HCT116 (cell line): Measurements from ENCODE around the gene ADGRL3. TPM values are rescaled to one million over a fixed set of nuclear protein-coding genes. Genes with fewer than 3 reads are reported as not detected.

Source experiments
- ATAC-seq: fragments of 200-7000 bp; cut with Tn5 transposase; 2 replicates; pipeline ENCODE4 v1.9.1; 2020; ENCODE audit warnings: mild to moderate bottlenecking, moderate library complexity
- BruUV-seq: library from RNA; stranded (reverse); fragments of 400-500 nt; replicated peaks from 2 replicates; lab custom pipeline; 2021; lab: Mats Ljungman, UMichigan
- CTCF ChIA-PET: fragments of 300-600 bp; sonication (Branson Sonifier 250); formaldehyde crosslinking; loops from one replicate; lab custom pipeline; 2021; ENCODE audit warnings: antibody characterized with exemption; lab: Charles Lee
- POLR2A ChIA-PET: fragments of 300-600, 350-600 bp; sonication (Branson Sonifier 250); formaldehyde crosslinking; loops from one replicate; lab custom pipeline; 2021; ENCODE audit warnings: antibody characterized with exemption; lab: Charles Lee
- RAD21 ChIA-PET, 2 experiments: fragments of 300-600 bp; sonication (Branson Sonifier 250); formaldehyde crosslinking; loops; one replicate each; lab custom pipeline; 2023; ENCODE audit warnings: low total read pairs in 2 of 2; ENCODE audit not compliant: uncharacterized antibody in 2 of 2, unreplicated experiment in 2 of 2, low non-redundant PET in 1 of 2; lab: Charles Lee
- DNase-seq: peaks from one replicate; pipeline ENCODE4 v3.0.0-alpha.2; 2010; ENCODE audit warnings: low read depth, low spot score
- H2AFZ ChIP-seq: fragments of 200-600 bp; shearing (Covaris generic), sonication (generic); 2 replicates; pipeline ENCODE4 v1.6.1; 2017; ENCODE audit warnings: low read depth, mixed run types, mixed read lengths, antibody characterized with exemption, low read length; ENCODE audit not compliant: poor library complexity, severe bottlenecking
- H3K27ac ChIP-seq: 2 replicates; pipeline ENCODE4 v1.5.1; 2012; ENCODE audit warnings: low read depth, low read length
- H3K27me3 ChIP-seq: fragments of 200-600 bp; sonication (generic); 2 replicates; pipeline ENCODE4 v1.6.1; 2016; ENCODE audit warnings: mixed run types, low read length, mixed read lengths; ENCODE audit not compliant: insufficient read depth
- H3K36me3 ChIP-seq, 2 experiments: fragments of 200-500 bp in 1 of 2; fragments of 200-600 bp in 1 of 2; sonication (Bioruptor generic) in 1 of 2; sonication (generic) in 1 of 2; 2 replicates each; pipeline versions ENCODE4 v1.5.1 to v1.6.1; 2014 to 2016; ENCODE audit warnings: low read length in 2 of 2, inconsistent platforms in 1 of 2, mixed read lengths in 1 of 2, mixed run types in 1 of 2; ENCODE audit not compliant: insufficient read depth in 2 of 2, control insufficient read depth in 1 of 2
- H3K4me1 ChIP-seq, 2 experiments: fragments of 200-600 bp in 1 of 2; sonication (generic) in 1 of 2; 2 replicates each; pipeline versions ENCODE4 v1.5.1 to v1.6.1; 2012 to 2017; ENCODE audit warnings: low read length in 2 of 2, inconsistent platforms in 1 of 2, mild to moderate bottlenecking in 1 of 2, mixed read lengths in 1 of 2, mixed run types in 1 of 2, moderate library complexity in 1 of 2; ENCODE audit not compliant: insufficient read depth in 2 of 2, control insufficient read depth in 1 of 2
- H3K4me2 ChIP-seq: fragments of 200-600 bp; sonication (generic); 2 replicates; pipeline ENCODE4 v1.6.1; 2017; ENCODE audit warnings: mixed run types, low read length, mixed read lengths
- H3K4me3 ChIP-seq, 2 experiments: fragments of 200-600 bp in 1 of 2; sonication (generic) in 1 of 2; replicated peaks in 1 of 2; 2 replicates each; pipeline ENCODE4 v1.5.1; 2011 to 2016; ENCODE audit warnings: low read length in 2 of 2, control low read depth in 1 of 2, low read depth in 1 of 2, mild to moderate bottlenecking in 1 of 2, mixed read lengths in 1 of 2, mixed run types in 1 of 2
- H3K79me2 ChIP-seq: fragments of 200-600 bp; sonication (generic); 2 replicates; pipeline ENCODE4 v1.6.1; 2017; ENCODE audit warnings: mild to moderate bottlenecking, mixed run types, low read length, moderate library complexity, mixed read lengths; ENCODE audit not compliant: insufficient read depth
- H3K9ac ChIP-seq: fragments of 200-600 bp; sonication (generic); 2 replicates; pipeline ENCODE4 v1.6.1; 2016; ENCODE audit warnings: low read length, mixed read lengths
- H3K9me2 ChIP-seq: fragments of 200-600 bp; sonication (generic), shearing (Covaris generic); 2 replicates; pipeline ENCODE4 v1.6.1; 2017; ENCODE audit warnings: mixed run types, mild to moderate bottlenecking, moderate library complexity; ENCODE audit not compliant: insufficient read depth
- H3K9me3 ChIP-seq, 2 experiments: fragments of 200-500 bp in 1 of 2; fragments of 200-600 bp in 1 of 2; sonication (Bioruptor generic) in 1 of 2; sonication (generic) in 1 of 2; 2 replicates each; pipeline ENCODE4 v1.6.1; 2014 to 2017; ENCODE audit warnings: low read length in 2 of 2, mixed read lengths in 2 of 2, inconsistent platforms in 1 of 2, low read depth in 1 of 2, mild to moderate bottlenecking in 1 of 2, mixed run types in 1 of 2, moderate library complexity in 1 of 2; ENCODE audit not compliant: control insufficient read depth in 1 of 2, insufficient read depth in 1 of 2
- H4K20me1 ChIP-seq: fragments of 200-600 bp; sonication (generic), shearing (Covaris generic); 2 replicates; pipeline ENCODE4 v1.6.1; 2017; ENCODE audit warnings: mixed run types, mild to moderate bottlenecking, moderate library complexity; ENCODE audit not compliant: insufficient read depth
- CBX3 ChIP-seq: IDR thresholded peaks from 2 replicates; pipeline ENCODE4 v1.6.1; 2012; ENCODE audit warnings: low read depth
- EGR1 ChIP-seq: IDR thresholded peaks from 2 replicates; pipeline ENCODE4 v1.6.1; 2012; ENCODE audit warnings: low read depth
- ELF1 ChIP-seq: IDR thresholded peaks from 2 replicates; pipeline ENCODE4 v1.6.1; 2012; ENCODE audit warnings: low read depth, borderline replicate concordance
- EZH2phosphoT487 ChIP-seq: fragments of 200-600 bp; IDR thresholded peaks from 2 replicates; pipeline ENCODE4 v1.6.1; 2018; ENCODE audit warnings: antibody characterized with exemption, borderline replicate concordance
- FOSL1 ChIP-seq: IDR thresholded peaks from 2 replicates; pipeline ENCODE4 v1.6.1; 2012; ENCODE audit warnings: low read depth
- SIN3A ChIP-seq: IDR thresholded peaks from 2 replicates; pipeline ENCODE4 v1.6.1; 2012; ENCODE audit warnings: low read depth
- SP1 ChIP-seq: IDR thresholded peaks from 2 replicates; pipeline ENCODE4 v1.6.1; 2012; ENCODE audit warnings: low read depth
- TCF7L2 ChIP-seq: IDR thresholded peaks from 2 replicates; pipeline ENCODE4 v1.7.0; 2011; ENCODE audit warnings: borderline replicate concordance, inconsistent platforms; ENCODE audit not compliant: insufficient read depth, insufficient read length; ENCODE audit errors: extremely low read depth
- YY1 ChIP-seq: IDR thresholded peaks from 2 replicates; pipeline ENCODE4 v1.6.1; 2011; ENCODE audit warnings: low read length, low read depth, moderate library complexity, mild to moderate bottlenecking; ENCODE audit not compliant: insufficient replicate concordance; ENCODE audit errors: extremely low read depth
- ZFX ChIP-seq: fragments of 450-650 bp; IDR thresholded peaks from 2 replicates; pipeline ENCODE4 v1.6.1; 2017
- intact Hi-C: fragments of 100-400 bp; cut with micrococcal nuclease; formaldehyde crosslinking; loops from 2 replicates; pipeline ENCODE4 v1.10.0; 2022
- total RNA-seq: library from RNA; stranded (reverse); gene quantifications from one replicate; pipeline ENCODE4 v1.2.1, GENCODE V29; 2021; ENCODE audit not compliant: unreplicated experiment
- TF ChIP-seq, protein P1 (sequence below): IDR thresholded peaks from 2 replicates; pipeline ENCODE4 v1.6.1; 2011; ENCODE audit warnings: mild to moderate bottlenecking, low read length, moderate library complexity; ENCODE audit not compliant: insufficient replicate concordance; ENCODE audit errors: extremely low read depth
- TF ChIP-seq, protein P2 (sequence below): IDR thresholded peaks from 2 replicates; pipeline ENCODE4 v1.6.1; 2012

Gene ADGRL3
- total RNA-seq, 1 experiment from 2014 or later = not detected

DNA sequence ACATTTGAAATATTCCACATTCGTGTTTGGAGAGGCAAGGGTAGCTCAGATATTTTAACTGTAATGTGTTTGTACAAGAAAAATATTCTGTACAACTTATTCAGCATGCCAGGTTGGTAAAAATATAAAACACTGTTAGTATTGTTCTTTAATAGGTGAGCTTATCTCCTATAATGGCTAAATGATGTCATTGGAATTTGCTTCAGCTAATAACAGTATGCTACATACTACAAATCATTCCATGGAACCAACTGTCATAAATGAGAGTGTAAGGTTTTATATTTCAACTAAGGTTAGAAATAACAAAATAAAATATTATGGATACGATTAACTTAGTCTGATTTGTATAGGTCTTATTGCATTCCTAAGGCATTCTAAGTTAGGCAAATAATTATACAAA, 206.6 kb downstream of the ADGRL3 start:
- no peaks in the 10 kb centered on the region for H3K9me2 ChIP-seq
- no peak overlapping the region for H3K9ac ChIP-seq
- TF ChIP-seq ELF1 = no peak
- no peak for TF ChIP-seq EZH2phosphoT487
- TF ChIP-seq YY1 = no peak
- no peak for TF ChIP-seq EGR1
- TF ChIP-seq ZFX = no peak
- TF ChIP-seq, protein P1, sequence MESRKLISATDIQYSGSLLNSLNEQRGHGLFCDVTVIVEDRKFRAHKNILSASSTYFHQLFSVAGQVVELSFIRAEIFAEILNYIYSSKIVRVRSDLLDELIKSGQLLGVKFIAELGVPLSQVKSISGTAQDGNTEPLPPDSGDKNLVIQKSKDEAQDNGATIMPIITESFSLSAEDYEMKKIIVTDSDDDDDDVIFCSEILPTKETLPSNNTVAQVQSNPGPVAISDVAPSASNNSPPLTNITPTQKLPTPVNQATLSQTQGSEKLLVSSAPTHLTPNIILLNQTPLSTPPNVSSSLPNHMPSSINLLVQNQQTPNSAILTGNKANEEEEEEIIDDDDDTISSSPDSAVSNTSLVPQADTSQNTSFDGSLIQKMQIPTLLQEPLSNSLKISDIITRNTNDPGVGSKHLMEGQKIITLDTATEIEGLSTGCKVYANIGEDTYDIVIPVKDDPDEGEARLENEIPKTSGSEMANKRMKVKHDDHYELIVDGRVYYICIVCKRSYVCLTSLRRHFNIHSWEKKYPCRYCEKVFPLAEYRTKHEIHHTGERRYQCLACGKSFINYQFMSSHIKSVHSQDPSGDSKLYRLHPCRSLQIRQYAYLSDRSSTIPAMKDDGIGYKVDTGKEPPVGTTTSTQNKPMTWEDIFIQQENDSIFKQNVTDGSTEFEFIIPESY = no peak
- no peak for TF ChIP-seq TCF7L2
- TF ChIP-seq, protein P2, sequence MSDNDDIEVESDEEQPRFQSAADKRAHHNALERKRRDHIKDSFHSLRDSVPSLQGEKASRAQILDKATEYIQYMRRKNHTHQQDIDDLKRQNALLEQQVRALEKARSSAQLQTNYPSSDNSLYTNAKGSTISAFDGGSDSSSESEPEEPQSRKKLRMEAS = no peak
- TF ChIP-seq FOSL1 = no peak
- TF ChIP-seq SIN3A = no peak
- TF ChIP-seq CBX3 = no peak
- TF ChIP-seq SP1 = no peak
- ChIA-PET CTCF (no interaction called here), POLR2A (no interaction called here), RAD21 (no interaction called here)
- H3K27ac ChIP-seq = no peak overlapping the region
- H2AFZ ChIP-seq = no peak overlapping the region
- no peak overlapping the region for H3K4me2 ChIP-seq
- no peak for ATAC-seq
- H3K79me2 ChIP-seq = no peaks in the 10 kb centered on the region
- no peaks in the 10 kb centered on the region for H3K36me3 ChIP-seq
- no TSS peak for BruUV-seq
- no peaks in the 10 kb centered on the region for H4K20me1 ChIP-seq
- intact Hi-C loops = no loop called here
- H3K27me3 ChIP-seq = no peaks in the 10 kb centered on the region
- H3K4me3 ChIP-seq = no peak overlapping the region
- no peak for DNase-seq
- H3K4me1 ChIP-seq = no peaks in the 10 kb centered on the region
- H3K9me3 ChIP-seq = peaks cover 14 to 28% of the 10 kb centered on the region in 2 experiments; a peak in 3 of 4 replicates
